NCI-H226 (cell line): Measurements from ENCODE around the gene STX8.
"Not testable (repeated sequence)": the region's sequence is repeated elsewhere in the genome, so short reads cannot be mapped to it uniquely, and the experiment has no call there.

Experiments
- DNase-seq: peaks from one replicate; pipeline ENCODE4 v3.0.0-alpha.2; 2015

STX8 gene

DNA sequence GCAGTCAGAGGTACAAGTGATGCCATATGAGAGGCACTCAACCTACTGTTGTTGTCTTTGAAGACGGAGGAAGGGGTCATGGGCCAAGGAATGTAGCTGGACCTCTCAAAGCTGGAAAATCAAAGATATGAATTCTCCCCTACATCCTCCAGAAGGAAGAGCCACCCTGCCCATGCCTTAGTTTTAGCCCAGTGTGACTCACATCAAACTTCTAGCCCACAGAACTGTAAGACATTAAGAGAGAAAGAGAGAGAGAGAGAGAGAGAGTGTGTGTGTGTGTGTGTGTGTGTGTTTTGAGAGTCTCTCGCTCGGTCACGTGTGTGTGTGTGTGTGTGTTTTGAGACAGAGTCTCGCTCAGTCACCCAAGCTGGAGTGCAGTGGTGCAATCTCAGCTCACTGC lies 87.1 kb downstream of the STX8 start:
- DNase-seq = no peak

DNA sequence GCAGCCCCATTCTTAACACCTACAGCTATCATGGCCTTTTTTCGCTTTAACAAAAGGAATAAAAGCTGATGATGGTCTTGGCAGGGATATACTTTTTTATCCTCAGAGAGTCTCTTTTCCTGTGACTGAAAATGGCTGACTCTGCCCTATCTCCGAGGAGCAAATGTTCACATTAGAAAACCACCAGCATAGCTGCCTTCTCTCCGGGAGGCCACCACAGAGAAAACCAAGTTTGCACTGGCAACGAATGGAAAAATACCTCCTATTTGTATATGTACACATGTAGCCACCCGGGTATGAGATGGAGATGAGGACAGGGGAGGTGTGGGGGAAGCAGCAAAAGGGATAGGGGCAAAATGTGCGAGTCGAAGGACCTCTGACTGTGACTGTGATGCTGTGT lies 88.2 kb downstream of the STX8 start:
- DNase-seq = no peak

DNA sequence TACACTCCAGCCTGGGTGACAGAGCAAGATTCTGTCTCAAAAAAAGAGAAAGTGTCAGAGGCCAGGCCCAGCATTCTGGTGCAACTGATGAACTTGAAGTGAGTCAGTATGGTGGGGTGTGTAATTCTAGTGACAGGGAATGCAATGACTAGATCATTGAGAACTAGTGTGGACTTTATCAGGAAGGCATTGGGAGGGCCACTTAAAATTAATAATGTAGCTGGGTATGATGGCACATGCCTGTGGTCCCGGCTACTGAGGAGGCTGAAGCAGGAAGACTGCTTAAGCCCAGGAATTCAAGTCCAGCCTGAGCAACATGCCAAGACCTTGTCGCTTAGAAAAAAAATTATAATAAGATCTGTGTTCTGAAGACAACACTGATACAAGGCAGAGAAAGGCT lies 90.8 kb downstream of the STX8 start:
- no peak for DNase-seq

DNA sequence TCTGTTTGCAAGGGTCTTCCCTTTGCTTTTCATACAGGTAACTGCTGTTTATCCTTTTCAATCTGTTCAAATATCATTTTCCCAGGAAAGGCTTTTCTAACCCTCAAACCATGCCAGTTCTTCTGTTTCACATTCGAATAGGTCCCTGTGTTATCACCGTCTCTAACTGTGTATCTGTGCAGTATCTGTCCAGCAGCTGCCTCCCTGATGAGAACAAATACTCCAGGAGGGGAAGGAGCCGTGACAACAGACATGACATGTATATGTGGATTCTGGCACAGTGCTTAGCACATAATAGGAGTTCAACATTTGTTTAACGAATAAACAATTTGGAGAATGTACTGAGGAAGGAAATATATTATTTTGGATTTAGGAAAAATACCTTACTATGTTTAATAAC lies 95.7 kb downstream of the STX8 start:
- no peak for DNase-seq

DNA sequence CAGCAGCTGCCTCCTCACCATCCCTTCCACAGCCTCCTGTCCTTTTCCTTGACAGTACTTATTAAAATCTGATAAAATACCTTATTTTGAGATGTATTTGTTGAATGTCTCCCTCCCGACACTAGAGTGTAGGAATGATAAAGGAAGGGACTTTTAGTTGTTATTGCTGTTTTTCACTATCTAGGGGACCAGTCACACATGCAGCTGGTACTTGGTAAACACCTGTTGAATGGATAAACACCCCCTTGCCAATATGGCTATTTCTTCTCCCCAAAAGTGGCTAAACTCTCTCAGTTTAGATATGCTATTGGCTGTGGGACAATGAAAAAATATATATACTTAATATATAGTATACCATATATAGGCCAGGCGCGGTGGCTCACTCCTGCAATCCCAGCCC lies 96.7 kb downstream of the STX8 start:
- no peak for DNase-seq

DNA sequence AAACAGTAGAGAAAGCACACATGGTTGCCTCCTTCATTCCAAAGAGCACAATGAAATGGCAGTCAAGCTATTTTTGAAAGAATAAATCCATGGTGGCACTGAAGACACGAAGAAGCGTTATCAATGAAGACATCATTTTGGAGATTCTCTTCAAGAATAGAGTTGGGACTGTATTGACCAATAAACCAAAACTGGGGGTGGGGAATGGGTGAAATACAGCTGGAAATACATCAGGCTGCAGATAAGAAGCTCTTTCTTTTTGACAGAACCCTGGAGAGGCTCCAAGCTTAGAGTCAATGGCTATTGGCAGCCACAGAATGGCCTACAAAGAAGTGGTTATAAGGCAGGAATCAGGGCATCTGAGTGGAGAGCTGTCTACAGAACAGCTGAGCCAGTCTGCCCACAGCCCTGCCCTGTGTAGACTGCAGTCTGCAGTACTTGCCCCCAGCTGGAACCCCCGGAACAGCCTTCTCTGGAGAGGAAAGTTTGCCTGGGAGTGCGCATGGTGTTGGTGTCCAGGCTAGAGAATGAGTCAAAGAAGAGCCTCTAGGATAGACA lies 100.4 kb downstream of the STX8 start:
- no peak for DNase-seq

DNA sequence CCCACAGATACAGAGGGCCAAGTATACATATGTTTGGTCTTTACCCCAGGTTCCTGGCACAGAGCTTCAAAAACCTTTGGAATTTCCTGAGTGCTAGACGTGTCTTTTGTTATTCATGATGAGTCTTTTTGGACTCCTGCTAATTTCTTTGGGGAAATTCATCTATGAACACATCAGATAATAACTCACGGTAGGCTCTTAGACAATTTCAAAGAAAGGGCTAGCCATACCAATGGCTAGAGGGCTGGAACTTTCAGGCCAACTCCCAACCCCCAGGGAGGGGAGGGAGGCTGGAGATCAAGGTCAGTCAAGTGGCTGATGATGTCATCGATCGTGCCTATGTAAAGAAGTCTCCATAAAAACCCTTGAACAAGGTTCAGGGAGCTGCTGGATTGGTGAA lies 101.9 kb downstream of the STX8 start:
- DNase-seq = peak; percentile 89

DNA sequence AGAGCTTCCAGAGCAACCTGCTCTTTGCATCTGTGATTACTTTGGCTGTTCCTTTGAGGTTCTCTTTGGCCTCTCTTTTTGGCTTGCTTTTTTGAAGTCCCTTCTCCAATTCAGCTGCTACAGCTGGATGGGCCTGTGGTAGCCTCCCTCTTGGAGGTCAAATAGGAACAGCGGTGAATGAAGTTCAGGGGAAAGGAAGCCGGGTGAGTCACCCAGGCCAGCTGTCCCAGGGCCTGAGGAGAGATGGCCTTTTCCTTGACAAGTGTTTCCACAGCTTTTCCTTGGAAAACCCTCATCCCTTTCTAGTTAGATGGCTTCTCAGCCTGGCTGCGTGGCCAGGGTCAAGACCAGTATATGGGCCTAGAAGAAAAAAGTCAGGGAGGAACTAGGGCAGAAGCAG lies 103.1 kb downstream of the STX8 start:
- DNase-seq = no peak

DNA sequence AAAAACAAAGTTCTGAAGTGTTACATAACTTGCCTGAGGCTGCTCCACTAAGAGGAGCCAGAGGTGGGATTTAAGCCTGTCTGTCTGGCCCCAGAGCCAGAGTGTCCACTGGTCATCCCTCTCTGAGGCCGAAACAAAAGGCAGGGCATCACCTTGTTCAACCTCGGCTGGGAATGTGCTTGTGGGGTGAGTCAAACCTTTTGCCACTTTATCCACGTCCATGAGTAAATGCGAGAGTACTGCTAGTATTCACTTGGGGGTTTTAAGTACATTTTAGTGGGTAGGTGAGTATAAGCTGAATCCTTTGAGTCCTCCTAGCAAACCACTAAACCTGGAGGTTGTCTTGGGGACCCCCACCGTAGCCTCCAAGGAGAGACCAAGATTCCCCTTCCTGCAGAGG lies 103.5 kb downstream of the STX8 start:
- DNase-seq = peak; percentile 24

DNA sequence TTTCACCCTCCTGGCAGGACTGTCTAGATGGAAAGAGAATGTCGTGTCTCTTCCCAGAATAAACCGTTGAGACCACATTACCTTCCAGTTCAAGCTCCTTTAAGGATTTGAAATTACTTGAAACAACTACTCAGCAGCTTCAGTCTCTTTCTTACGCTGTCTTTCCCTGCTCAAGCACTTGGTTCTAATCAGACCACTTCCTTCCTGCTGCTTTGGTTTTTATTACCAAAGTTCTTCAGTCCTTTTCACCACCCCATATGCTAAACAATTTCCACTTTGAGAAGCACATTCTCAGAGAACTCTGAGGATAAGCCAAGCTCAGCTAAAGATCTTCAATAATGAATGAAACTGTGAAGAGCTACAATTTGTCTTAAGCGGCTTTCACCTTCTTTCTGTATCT lies 105.4 kb downstream of the STX8 start:
- DNase-seq = no peak

DNA sequence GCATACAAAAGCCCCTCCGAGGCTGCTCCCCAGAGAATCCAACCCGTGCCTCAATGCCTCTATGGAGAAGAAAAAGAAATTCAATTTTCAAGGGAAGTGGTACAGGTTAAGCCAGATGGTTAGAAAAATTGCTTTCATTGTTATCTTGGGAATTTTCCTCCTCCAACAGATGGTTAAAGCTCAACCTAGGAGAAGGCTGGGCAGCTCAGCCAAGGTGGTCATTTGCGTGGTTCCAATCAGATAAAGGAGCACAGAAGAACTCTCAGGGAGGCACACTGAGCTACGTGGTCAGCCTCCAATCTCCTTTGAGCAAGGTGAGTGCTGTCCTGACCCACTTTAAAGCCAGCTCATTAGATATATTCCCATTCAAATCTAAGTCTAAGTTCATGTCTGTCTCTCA lies 106.7 kb downstream of the STX8 start:
- no peak for DNase-seq

DNA sequence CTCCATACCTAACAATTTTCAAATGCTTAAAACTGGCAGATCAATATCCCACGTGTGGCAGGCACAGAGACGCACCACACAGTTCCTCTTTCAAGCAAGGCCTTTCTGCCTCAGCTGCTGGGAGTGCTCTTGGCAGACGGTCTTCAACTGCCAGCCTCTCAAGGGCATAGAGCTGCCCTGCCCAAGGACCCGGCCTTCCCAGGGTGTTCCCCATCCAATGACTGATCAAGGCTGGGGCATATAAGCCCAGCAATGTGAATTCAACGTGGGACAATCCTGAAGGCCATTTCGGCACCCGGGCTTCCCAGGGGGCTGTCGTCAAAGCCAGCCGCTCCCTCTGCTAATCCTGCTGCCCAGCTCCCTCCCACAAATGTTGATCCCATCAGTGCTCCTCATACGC lies 107.1 kb downstream of the STX8 start:
- no peak for DNase-seq

DNA sequence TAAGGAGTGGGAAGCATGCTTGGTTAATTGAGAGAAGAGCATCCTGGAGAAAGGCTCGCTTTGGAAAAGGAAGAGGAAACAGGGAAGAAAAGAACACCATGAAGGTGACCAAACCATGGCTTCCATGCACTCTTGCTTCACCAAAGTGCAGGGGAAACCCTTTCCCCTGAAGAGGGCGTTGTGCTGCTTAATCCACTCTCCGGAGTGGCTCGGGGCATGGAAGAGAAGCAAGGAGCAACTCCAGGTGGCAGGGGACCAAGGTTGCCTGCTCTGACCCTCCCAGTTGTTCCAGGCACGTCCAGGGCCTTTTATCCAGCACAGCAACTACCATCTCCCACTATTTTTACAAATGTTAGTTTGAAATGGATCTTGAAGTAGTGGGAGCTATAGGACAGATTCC lies 108.1 kb downstream of the STX8 start:
- no peak for DNase-seq

DNA sequence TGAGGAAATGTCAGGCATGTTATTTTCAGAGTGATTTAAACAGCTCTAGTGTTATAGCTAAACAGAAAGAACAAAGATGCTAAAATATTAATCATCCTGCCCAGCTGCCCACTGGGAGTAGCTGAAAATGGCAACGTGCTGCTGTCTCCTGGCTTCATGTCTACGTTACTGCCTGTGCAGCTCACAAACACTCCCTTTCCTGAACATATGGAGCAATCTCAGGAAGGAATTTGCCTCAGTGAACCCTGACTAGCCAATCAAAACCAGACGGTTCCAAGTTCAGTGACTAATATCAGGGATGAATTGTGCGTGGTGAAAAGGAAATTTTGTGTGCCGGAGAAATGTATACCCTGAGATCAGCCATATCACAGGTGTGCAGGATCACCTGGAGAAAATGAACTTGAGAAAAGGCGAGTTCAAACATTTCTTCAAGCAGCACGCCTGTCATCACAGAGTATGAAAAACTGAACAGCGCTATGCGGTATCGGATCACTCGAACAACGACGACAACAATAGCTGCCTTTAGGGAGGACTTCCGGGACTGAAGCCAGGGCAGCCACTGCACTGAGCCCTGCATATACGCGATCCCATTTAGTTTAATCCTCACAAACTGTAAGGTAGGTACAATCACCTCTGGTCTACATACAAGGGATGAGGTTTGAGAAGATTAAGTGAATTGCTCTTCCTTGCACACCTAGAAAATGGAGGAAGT lies 110.3 kb downstream of the STX8 start:
- DNase-seq = no peak

DNA sequence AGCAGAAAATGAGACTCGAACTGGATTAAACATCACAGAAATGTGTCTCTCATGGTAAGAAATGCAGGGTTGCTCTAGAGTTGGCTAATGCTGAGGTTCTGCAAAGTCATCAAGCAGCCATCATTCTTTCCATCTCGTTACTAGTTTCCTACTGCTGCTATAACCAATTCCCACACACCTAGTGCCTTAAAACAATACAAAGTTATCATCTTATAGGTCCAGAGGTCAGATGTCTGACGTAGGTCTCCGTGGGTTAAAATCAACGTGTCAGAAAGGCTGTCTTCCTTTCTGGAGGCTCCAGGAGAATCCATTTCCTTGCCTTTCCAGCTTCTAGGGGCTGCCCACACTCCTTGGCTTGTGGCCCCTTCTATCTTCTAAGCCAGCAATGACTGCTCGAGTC lies 118.6 kb downstream of the STX8 start:
- no peak for DNase-seq

DNA sequence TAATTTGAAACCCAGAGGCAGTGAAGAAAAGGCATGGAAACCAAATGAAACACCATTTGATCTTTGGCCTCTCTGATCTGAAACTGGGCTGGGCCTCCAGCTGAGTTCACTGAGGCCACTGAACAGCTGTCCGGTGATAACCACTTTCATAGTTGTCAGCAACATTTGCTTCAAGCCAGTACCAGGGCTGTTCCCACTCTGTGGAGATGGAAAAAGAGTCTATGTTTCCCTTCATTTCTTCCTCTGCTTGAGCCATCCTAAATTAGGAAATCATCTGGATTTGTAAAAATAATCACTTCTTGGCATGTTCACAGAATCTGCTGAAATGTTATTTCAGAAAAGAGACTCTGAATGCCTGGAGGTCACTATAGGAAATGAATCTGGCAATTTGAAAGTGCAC lies 119.3 kb downstream of the STX8 start:
- no peak for DNase-seq

DNA sequence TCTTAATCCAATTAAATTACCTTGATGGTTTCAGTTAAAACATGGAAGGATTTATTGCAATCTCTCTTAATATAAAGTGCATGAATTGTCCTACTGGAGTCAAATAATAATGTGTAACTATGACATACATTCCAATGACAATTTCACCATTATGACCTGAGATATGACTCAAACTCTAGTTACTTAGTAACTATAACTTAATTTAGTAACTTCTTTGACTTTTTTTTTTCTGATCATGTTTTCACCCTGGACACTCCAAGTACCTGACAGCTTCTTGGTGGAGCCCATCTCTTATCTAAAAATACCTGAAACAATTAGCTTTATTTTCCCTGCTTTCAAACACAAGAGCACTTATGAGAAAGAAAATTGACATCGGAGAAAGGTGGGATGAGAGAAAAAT lies 123.7 kb downstream of the STX8 start:
- no peak for DNase-seq

DNA sequence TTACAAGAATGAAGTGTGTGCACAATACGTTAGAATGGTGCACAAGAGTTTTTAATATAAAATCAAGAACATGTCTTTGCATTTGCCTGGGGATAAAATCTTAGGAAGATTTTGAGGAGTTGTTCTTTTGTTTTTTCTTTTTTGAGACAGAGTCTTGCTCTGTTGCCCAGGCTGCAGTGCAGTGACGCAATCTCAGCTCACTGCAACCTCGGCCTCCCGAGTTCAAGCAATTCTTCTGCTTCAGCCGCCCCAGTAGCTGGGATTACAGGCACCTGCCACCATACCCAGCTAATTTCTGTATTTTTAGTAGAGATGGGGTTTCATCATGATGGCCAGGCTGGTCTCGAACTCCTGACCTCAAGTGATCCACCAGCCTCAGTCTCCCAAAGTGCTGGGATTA lies 128.3 kb downstream of the STX8 start:
- not testable (repeated sequence) for DNase-seq

DNA sequence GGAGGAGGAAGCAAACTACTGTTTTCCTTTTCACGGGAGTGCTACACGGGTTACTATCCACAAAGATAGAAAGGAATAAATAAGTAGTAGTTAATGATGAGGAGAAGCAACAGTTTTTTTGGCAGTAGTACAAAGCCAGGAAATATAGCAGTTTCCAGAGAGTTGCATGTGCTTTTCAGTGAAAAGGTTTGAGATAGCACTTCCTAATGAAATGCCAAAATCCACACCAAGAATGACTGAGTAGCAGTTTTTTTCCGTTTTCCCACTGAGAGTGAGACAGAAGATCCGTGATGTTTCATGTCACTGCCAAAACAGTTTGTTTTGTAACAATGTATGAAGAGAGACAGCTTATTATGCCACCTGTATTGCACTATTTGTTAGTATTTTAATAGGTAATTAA lies 129.1 kb downstream of the STX8 start:
- DNase-seq = no peak

DNA sequence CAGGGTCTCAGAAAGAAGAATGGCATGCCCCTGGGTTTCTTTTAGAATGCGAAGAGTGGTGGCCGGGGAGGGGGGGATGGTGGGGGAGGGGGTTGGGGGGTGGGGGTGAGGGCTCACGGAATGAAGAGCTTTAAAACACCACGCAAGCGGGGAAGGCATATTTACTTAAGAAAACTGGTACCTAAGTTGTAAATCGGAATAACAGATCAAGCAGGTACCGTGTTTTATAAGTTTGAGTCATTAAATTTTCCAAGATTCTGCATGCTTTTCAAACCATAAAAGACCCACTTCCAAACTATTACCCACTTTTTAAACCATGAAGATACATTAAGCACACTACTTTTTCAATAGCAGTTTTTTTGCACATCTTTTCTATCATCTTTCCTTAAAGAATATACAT lies 130.2 kb downstream of the STX8 start:
- no peak for DNase-seq

DNA sequence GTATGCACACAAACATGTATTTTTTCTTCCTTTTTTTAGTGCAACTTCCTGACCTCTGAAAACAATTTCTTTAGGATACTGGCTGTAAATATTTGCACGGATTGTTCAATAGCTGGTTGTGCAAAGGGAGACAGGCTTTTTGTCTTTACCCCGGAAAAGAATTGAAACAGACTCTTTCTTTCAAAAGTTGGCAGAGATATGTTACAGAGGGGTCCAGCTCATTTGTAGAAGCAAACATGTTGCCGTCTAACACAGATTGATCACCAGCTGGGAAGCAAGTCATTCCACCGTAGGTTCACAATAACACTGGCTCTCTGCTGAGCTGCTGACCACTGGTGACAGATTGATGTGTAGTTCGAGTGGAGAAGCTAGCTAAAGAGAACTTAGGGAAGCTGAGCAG lies 130.9 kb downstream of the STX8 start:
- DNase-seq = no peak

DNA sequence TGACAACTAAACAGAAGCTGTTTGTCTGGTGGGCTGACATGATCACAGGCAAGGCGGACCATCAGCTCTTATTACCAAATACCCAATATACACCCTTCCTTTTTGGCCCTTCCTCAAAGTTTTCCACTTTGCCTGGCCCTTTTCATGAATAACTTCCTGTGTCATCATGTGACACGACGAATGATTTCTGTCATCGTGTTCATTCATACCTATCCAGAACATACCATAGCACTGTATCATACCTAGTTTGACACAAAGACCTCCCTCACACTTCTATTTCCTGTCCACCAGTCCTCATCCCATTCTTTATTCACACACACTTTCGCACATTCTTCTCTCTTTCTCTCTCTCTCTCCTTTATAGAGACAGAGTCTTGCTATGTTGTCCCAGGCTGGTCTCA lies 131.8 kb downstream of the STX8 start:
- DNase-seq = peak; percentile 17

DNA sequence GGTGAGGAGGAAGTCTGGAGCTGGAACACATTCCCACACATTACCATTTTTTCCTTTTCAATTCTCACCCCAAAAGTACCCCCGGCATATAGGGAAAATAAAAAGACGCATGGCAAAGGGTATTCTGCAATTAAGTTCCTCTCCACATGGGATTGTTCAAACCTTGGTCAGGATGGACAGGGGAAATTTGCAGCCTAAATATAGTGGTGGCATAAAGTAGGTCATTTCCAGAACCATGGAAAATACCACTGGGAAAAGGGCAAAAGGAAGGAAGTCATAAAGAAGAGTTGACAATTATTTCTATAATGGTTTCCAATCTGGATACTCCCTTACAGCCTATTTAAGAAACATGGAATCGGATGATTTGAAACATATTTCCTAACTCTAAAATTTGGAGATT lies 135.8 kb downstream of the STX8 start:
- no peak for DNase-seq

DNA sequence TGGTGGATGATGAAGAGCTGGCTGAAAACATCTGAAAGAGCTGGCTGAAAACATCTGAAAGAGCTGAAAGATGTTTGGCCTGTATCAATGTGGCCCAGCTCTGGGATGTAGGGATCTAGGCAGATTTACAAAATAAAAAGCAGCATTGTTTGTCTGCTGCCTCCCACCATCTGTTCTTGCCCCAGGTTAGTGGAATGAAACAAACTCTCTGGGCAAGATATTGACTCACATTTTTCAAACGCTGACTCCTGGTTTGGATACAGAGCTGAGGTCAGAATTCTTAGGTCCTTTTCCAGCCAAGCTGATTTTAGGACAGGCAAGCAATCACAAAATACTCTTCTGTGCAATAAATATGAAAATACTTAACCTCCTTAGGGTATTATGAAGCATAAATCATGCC lies 139.0 kb downstream of the STX8 start:
- DNase-seq = no peak

DNA sequence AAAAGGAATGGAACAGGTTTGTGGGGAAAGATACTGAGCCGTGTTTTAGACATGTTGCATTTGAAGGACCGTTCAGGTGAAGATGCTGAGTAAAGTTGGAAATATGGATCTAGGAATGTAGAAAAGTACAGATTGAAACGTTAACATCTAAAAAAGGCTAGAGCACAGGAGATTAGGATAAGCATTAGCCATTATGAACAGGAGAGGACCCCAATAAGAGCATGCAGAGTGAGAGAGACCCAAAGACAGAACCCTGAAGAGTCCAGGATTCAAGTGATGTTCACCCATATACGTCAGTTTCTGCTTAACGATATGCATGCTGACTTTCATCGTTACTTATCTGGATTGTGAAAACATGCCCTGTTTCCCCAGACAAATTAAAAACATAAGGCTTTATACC lies 140.5 kb downstream of the STX8 start:
- no peak for DNase-seq
